Chondrocyte (in vitro differentiated cells): ENCODE measurements around the gene OVCA2. TPM values are rescaled to one million over a fixed set of nuclear protein-coding genes. Genes with fewer than 3 reads are reported as not detected.

Source experiments
- DNase-seq: peaks from one replicate; pipeline ENCODE4 v3.0.0; 2021; ENCODE audit warnings: mixed read lengths, low spot score
- H3K27ac Mint-ChIP-seq: one replicate; pipeline ENCODE4 v1.8.0; 2021; ENCODE audit warnings: mild to moderate bottlenecking, moderate library complexity, mixed read lengths; ENCODE audit not compliant: unreplicated experiment
- H3K27me3 Mint-ChIP-seq: 2 replicates; pipeline ENCODE4 v1.8.0; 2021; ENCODE audit warnings: low read depth, mixed read lengths
- H3K36me3 Mint-ChIP-seq: 2 replicates; pipeline ENCODE4 v1.8.0; 2021; ENCODE audit warnings: low read depth, mixed read lengths
- H3K4me1 Mint-ChIP-seq: 2 replicates; pipeline ENCODE4 v1.8.0; 2021; ENCODE audit warnings: low read depth, mild to moderate bottlenecking, mixed read lengths
- H3K4me3 Mint-ChIP-seq: one replicate; pipeline ENCODE4 v1.8.0; 2021; ENCODE audit warnings: mild to moderate bottlenecking, moderate library complexity, mixed read lengths; ENCODE audit not compliant: unreplicated experiment
- H3K9me3 Mint-ChIP-seq: 2 replicates; pipeline ENCODE4 v1.8.0; 2021; ENCODE audit warnings: low read depth, mixed read lengths
- CTCF ChIP-seq: fragments of 200-600 bp; sonication (generic); IDR thresholded peaks from 2 replicates; pipeline ENCODE4 v1.5.0; 2021; ENCODE audit warnings: antibody characterized with exemption, mild to moderate bottlenecking, moderate library complexity
- total RNA-seq: library from RNA; stranded (reverse); gene quantifications from 3 replicates; pipeline ENCODE4 v1.2.1, GENCODE V29; 2021

Gene OVCA2
- total RNA-seq, 1 donor from 2014 or later: 30.1 TPM

GRCh38 chr17:2022647-2023240 lies 19.1 kb upstream of the OVCA2 start:
- H3K4me3 Mint-ChIP-seq: no peak overlapping the region
- no peak for TF ChIP-seq CTCF
- H3K27me3 Mint-ChIP-seq: peaks cover 34% of the 10 kb centered on the region
- no peaks in the 10 kb centered on the region for H3K9me3 Mint-ChIP-seq
- H3K27ac Mint-ChIP-seq: no peak overlapping the region
- H3K36me3 Mint-ChIP-seq: peaks cover 4% of the 10 kb centered on the region
- no peak for DNase-seq
- H3K4me1 Mint-ChIP-seq: peaks cover 14% of the 10 kb centered on the region

- DNase-seq: no peak
- Mint-ChIP-seq H3K27me3 (peaks cover 29% of the 10 kb centered on the region), H3K4me3 (no peak overlapping the region), H3K4me1 (peaks cover 17% of the 10 kb centered on the region), H3K36me3 (peaks cover 4% of the 10 kb centered on the region), H3K9me3 (no peaks in the 10 kb centered on the region), H3K27ac (no peak overlapping the region)
- no peak for TF ChIP-seq CTCF
Measured at GRCh38 chr17:2023256-2023655, 18.6 kb upstream of the OVCA2 start.

- H3K4me1 Mint-ChIP-seq: peaks cover 17% of the 10 kb centered on the region
- peaks cover 4% of the 10 kb centered on the region for H3K36me3 Mint-ChIP-seq
- no peak overlapping the region for H3K27ac Mint-ChIP-seq
- peak overlapping the region; percentile 64 for H3K4me3 Mint-ChIP-seq
- peaks cover 22% of the 10 kb centered on the region for H3K27me3 Mint-ChIP-seq
- no peaks in the 10 kb centered on the region for H3K9me3 Mint-ChIP-seq
- no peak for DNase-seq
- TF ChIP-seq CTCF: peak; percentile 21
Measured at GRCh38 chr17:2023692-2024571, 17.9 kb upstream of the OVCA2 start.

- no peak overlapping the region for H3K27ac Mint-ChIP-seq
- H3K4me3 Mint-ChIP-seq: peak overlapping the region; percentile 40
- no peak for TF ChIP-seq CTCF
- no peaks in the 10 kb centered on the region for H3K9me3 Mint-ChIP-seq
- peaks cover 17% of the 10 kb centered on the region for H3K4me1 Mint-ChIP-seq
- DNase-seq: no peak
- peaks cover 15% of the 10 kb centered on the region for H3K27me3 Mint-ChIP-seq
- H3K36me3 Mint-ChIP-seq: no peaks in the 10 kb centered on the region
Measured at GRCh38 chr17:2024572-2025219, 17.1 kb upstream of the OVCA2 start.

GRCh38 chr17:2025220-2025621 lies 16.6 kb upstream of the OVCA2 start, which contains the start of gene RTN4RL1:
Gene RTN4RL1, minus strand, starts transcription at chr17:2025334. Its CDS starts 469 bp downstream, at chr17:2024865.
- DNase-seq: no peak
- no peak for TF ChIP-seq CTCF
- no peaks in the 10 kb centered on the region for H3K9me3 Mint-ChIP-seq
- no peaks in the 10 kb centered on the region for H3K36me3 Mint-ChIP-seq
- H3K4me1 Mint-ChIP-seq: peaks cover 17% of the 10 kb centered on the region
- H3K4me3 Mint-ChIP-seq: peak within 1 kb of the TSS; percentile 64
- H3K27me3 Mint-ChIP-seq: peaks cover 10% of the 10 kb centered on the region
- H3K27ac Mint-ChIP-seq: no peak within 1 kb of the TSS
